SU-DHL-6 (cell line): Measurements from ENCODE around the gene PPP2R2B.

Source experiments
- H2AFZ ChIP-seq: fragments of 200-600 bp; sonication (generic); 2 replicates; pipeline ENCODE4 v1.6.1; 2014; ENCODE audit warnings: low read depth, mild to moderate bottlenecking, moderate library complexity, mixed read lengths, antibody characterized with exemption, low read length; ENCODE audit not compliant: severe bottlenecking
- H3F3A ChIP-seq: fragments of 200-600 bp; shearing (Covaris generic); 2 replicates; pipeline ENCODE4 v1.6.0; 2016; ENCODE audit warnings: antibody characterized with exemption, mild to moderate bottlenecking; ENCODE audit not compliant: insufficient read depth
- H3K27ac ChIP-seq: fragments of 200-600 bp; sonication (generic); 2 replicates; pipeline ENCODE4 v1.5.1; 2016; ENCODE audit warnings: low read depth, mild to moderate bottlenecking, low read length, moderate library complexity, mixed read lengths
- H3K27me3 ChIP-seq: fragments of 200-600 bp; sonication (generic), shearing (Covaris generic); 2 replicates; pipeline ENCODE4 v1.6.0; 2014; ENCODE audit warnings: mild to moderate bottlenecking, low read length
- H3K36me3 ChIP-seq: fragments of 200-600 bp; sonication (generic); 2 replicates; pipeline ENCODE4 v1.6.1; 2014; ENCODE audit warnings: mild to moderate bottlenecking, low read length, mixed read lengths
- H3K4me2 ChIP-seq: fragments of 300-600, 200-600 bp; shearing (Covaris generic), sonication (generic); 2 replicates; pipeline ENCODE4 v1.6.0; 2014; ENCODE audit warnings: low read length, low read depth, mild to moderate bottlenecking; ENCODE audit not compliant: poor library complexity, severe bottlenecking
- H3K4me3 ChIP-seq: fragments of 200-600 bp; sonication (generic); 2 replicates; pipeline ENCODE4 v1.5.1; 2014; ENCODE audit warnings: antibody characterized with exemption, low read length, mild to moderate bottlenecking, mixed read lengths; ENCODE audit not compliant: insufficient read depth, poor library complexity, severe bottlenecking
- H3K79me2 ChIP-seq: fragments of 200-600 bp; sonication (generic); 2 replicates; pipeline ENCODE4 v1.6.1; 2014; ENCODE audit warnings: mild to moderate bottlenecking, low read length, moderate library complexity; ENCODE audit not compliant: insufficient read depth
- H3K9ac ChIP-seq: fragments of 200-600 bp; sonication (generic); 2 replicates; pipeline ENCODE4 v1.7.0; 2014; ENCODE audit warnings: mild to moderate bottlenecking, low read length
- H3K9me2 ChIP-seq: fragments of 200-600 bp; sonication (generic); replicated peaks from 2 replicates; pipeline ENCODE4 v1.6.1; 2014; ENCODE audit warnings: low read length; ENCODE audit not compliant: insufficient read depth
- H3K9me3 ChIP-seq: fragments of 200-600 bp; sonication (generic); 2 replicates; pipeline ENCODE4 v1.6.1; 2014; ENCODE audit warnings: low read length, mixed read lengths; ENCODE audit not compliant: insufficient read depth
- H4K20me1 ChIP-seq: fragments of 200-600 bp; sonication (generic); 2 replicates; pipeline ENCODE4 v1.6.1; 2014; ENCODE audit warnings: low read depth, mild to moderate bottlenecking, antibody characterized with exemption, low read length, moderate library complexity, mixed read lengths
- CTCF ChIP-seq: fragments of 200-600 bp; sonication (generic); IDR thresholded peaks from one replicate; pipeline ENCODE4 v1.5.1; 2017; ENCODE audit warnings: antibody characterized with exemption, mild to moderate bottlenecking, low read length, moderate library complexity; ENCODE audit not compliant: insufficient read depth, poor library complexity, severe bottlenecking
- EZH2phosphoT487 ChIP-seq: fragments of 200-600 bp; sonication (generic), shearing (Covaris generic); conservative IDR thresholded peaks from 2 replicates; pipeline ENCODE4 v1.6.1; 2018; ENCODE audit warnings: mild to moderate bottlenecking, antibody characterized with exemption, low read length, moderate library complexity, mixed read lengths

PPP2R2B gene

DNA sequence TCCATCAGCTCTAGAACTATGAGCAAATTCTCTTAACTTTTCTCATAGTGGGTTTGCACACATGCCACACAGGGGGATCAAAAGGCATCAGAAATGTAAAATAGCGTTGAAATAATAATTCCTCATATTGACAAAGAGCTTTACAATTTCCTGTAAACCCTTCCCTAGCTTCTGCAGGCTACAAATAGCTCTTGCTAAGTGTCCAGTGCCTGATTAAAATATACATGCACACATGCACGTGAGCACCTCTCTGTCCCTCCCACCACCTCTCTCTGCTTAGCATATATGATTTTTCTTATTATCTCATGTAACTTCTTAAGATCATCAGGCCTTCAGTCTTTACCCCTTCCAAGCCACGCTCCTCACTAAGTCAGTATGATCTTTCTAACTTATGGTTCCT is 13.7 kb upstream of the PPP2R2B start:
- Histone ChIP-seq H3F3A (no peaks in the 10 kb centered on the region), H3K9ac (no peak overlapping the region), H3K79me2 (no peaks in the 10 kb centered on the region), H2AFZ (no peak overlapping the region), H3K9me3 (no peaks in the 10 kb centered on the region), H3K36me3 (no peaks in the 10 kb centered on the region), H3K27me3 (no peaks in the 10 kb centered on the region), H3K9me2 (no peaks in the 10 kb centered on the region), H4K20me1 (no peaks in the 10 kb centered on the region), H3K4me3 (no peak overlapping the region), H3K27ac (no peak overlapping the region), H3K4me2 (no peak overlapping the region)
- no peak for TF ChIP-seq EZH2phosphoT487

- no peaks in the 10 kb centered on the region for H3F3A ChIP-seq
- no peak overlapping the region for H3K9ac ChIP-seq
- H3K79me2 ChIP-seq: no peaks in the 10 kb centered on the region
- no peaks in the 10 kb centered on the region for H3K36me3 ChIP-seq
- no peak overlapping the region for H3K4me2 ChIP-seq
- no peak for TF ChIP-seq CTCF
- TF ChIP-seq EZH2phosphoT487: no peak
- no peaks in the 10 kb centered on the region for H4K20me1 ChIP-seq
- no peaks in the 10 kb centered on the region for H3K9me2 ChIP-seq
- H3K27me3 ChIP-seq: no peaks in the 10 kb centered on the region
- no peaks in the 10 kb centered on the region for H3K9me3 ChIP-seq
- H3K4me3 ChIP-seq: no peak overlapping the region
- no peak overlapping the region for H3K27ac ChIP-seq
- H2AFZ ChIP-seq: no peak overlapping the region
These were observed 13.0 kb upstream of the PPP2R2B start for GRCh38 chr5:146891511-146891910.

DNA sequence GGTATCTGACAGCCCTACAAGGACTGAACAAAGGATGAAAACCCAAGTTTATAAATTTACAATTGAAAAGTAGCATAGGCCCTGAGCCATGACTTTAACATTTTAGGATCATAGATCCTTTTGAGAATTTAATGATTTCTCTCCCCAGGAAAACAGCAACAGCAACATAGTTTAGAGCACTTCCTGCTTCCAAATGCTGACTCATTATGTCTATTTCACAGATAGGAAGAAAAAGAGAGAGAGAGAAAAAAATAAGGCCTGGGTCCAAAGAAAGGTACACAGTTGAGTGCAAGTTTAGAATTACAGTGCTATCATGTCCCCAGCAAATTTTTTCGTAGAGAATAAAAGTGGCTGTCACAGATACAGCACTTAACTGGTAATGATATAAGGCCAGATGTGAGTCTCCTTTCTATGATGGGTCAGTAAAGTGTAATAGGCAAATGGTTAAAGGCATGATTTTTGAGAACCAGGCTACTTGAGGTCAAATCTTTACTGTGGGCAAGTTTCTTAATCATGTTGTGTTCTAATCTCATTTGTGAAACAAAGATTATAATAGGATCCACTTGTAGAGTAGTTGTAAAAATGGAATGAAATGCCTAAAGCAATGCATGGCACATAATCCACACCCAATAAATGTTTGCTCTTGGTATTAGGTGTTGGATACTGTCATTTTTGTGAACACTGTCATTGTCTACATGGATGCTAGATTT is 12.3 kb upstream of the PPP2R2B start:
- Histone ChIP-seq H3K9me2 (no peaks in the 10 kb centered on the region), H3K79me2 (no peaks in the 10 kb centered on the region), H2AFZ (no peak overlapping the region), H3F3A (no peaks in the 10 kb centered on the region), H3K4me3 (no peak overlapping the region), H4K20me1 (no peaks in the 10 kb centered on the region), H3K9me3 (no peaks in the 10 kb centered on the region), H3K4me2 (no peak overlapping the region), H3K27ac (no peak overlapping the region), H3K9ac (no peak overlapping the region), H3K27me3 (no peaks in the 10 kb centered on the region), H3K36me3 (no peaks in the 10 kb centered on the region)
- TF ChIP-seq EZH2phosphoT487: no peak

- no peak overlapping the region for H3K4me2 ChIP-seq
- TF ChIP-seq CTCF: no peak
- no peak for TF ChIP-seq EZH2phosphoT487
These were observed 11.5 kb upstream of the PPP2R2B start for GRCh38 chr5:146890066-146890465.

More at GRCh38 chr5:146890066-146890465, 11.5 kb upstream of the PPP2R2B start:
- Histone ChIP-seq H3K9ac (no peak overlapping the region), H3K27me3 (no peaks in the 10 kb centered on the region), H3F3A (no peaks in the 10 kb centered on the region), H3K9me3 (no peaks in the 10 kb centered on the region), H3K4me3 (no peak overlapping the region), H3K27ac (no peak overlapping the region), H2AFZ (no peak overlapping the region), H3K79me2 (no peaks in the 10 kb centered on the region), H4K20me1 (no peaks in the 10 kb centered on the region), H3K36me3 (no peaks in the 10 kb centered on the region), H3K9me2 (no peaks in the 10 kb centered on the region)
